Inflammatory macrophage treated with lipopolysaccharide for 1 hour (primary cell): Measurements from ENCODE around the gene SPSB3.
A peak's percentile ranks its signal among the peaks of the same experiment; 100 is the strongest.

ENCODE experiments used
- DNase-seq, 2 donors: peaks; one replicate each; pipeline ENCODE4 v3.0.0-alpha.2; 2020 to 2022

The SPSB3 gene

DNA sequence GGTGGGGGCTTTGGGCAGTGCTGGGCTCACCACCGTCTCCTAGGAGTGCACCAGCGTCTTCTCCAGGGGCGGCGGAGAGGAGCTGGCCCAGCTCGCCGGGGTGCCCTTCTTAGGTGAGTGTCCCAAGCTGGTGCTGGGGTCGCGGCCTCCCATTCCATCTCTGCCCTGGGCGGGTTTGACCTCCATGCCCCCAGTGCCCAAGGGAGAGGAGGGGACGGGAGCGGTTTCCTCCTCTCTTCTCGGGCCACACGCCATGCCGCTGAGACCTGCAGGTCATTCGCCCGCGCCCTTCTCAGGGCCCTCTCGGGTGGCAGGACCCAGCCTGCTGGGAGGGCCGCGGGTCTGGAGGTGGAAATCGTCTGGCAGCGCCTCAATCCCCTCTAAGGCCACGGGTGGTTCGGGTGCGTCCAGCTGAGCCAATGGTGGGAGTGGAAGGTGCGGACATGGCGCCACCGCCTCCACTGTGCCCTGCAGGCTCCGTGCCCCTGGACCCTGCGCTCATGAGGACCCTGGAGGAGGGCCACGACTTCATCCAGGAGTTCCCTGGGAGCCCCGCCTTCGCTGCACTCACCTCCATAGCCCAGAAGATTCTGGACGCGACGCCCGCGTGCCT is 5.8 kb upstream of the SPSB3 start:
- no peak for DNase-seq

DNA sequence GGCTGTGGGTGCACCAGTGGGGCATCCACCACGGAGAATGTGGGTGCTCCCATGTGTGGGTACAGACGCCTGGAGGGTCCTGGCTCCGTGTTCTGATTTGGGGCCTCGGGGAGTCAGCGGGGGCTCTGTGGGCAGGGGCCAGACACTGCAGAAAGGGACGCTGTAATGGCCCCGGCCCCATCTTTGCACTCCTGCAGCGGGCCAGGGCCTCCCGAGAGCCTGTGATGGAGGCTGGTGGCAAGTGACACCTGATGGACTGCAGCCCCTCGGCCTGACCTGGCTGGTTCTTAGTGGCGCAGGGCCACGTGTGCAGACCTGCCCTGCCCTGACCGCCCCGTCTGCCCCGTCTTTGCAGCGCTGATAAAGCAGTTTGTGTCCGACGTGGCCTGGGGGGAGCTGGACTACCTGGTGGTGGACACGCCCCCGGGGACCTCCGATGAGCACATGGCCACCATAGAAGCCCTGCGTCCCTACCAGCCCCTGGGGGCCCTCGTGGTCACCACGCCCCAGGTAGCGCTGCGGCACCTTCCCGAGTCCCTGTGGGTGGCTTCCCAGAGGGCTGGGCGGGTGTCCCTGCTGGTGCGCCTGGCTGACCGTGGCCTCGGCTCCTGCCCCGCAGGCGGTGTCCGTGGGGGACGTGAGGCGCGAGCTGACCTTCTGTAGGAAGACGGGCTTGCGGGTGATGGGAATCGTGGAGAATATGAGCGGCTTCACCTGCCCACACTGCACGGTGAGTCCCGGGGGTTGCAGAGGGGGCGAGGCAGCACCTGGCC is 5.1 kb upstream of the SPSB3 start:
- no peak for DNase-seq

DNA sequence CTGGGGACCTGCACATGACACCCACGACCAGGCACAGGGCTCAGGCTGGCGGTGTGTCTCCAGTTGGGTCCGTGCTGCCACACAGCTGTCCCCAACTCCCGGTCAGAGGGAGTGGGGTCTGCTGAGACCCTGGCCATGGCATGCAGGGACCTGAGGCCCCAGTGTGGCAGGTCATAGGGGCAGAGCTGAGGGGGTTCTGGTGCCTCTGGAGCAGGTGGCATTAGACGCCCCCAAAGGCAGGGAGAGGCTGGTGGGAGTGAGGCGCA is 4.6 kb upstream of the SPSB3 start:
- DNase-seq: no peak

DNA sequence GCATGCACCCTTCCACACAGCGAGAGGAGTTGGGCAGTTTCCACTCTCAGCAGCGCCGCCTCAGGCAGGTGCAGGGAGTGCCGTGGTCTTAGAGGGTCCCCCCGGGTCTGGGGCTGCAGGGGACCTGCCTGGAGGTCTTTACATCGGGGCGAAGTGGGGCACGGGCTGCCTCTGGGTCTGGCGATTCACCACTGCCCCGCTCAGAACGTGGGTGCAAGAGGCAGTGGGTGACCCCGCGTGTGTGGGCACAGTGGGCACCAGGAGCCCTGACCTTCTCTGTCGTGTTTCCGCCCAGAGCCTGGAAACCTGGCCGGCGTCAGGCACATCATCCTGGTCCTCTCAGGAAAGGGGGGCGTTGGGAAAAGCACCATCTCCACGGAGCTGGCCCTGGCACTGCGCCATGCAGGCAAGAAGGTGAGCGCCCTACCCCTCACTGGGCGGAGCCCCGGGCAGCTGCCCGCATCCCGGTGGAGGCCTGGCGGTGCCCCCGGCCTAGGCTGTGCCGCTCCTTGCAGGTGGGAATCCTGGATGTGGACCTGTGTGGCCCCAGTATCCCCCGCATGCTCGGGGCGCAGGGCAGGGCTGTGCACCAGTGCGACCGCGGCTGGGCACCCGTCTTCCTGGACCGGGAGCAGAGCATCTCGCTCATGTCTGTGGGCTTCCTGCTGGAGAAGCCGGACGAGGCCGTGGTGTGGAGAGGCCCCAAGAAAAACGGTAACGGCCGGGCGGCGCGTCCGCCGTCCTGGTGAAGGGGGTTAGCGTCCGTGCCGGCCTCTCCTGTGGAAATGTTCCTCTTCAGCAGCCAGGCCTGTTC is 4.1 kb upstream of the SPSB3 start:
- DNase-seq: no peak

DNA sequence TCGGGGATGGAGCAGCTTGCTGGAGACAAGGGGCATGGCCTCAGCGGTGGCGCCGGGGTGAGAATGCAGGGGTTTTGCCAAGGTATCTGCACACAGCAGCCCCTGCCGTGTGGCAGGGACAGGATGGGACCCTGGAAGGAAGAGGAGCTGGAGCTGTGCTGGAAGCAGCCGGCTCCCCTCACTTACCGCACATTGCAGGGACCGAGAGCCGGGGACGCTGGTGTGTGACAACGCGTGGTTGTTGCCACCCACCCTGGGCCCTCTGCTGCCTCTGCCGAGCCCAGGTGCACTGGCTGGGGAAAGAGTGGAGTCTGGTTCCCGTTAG is 3.4 kb upstream of the SPSB3 start:
- no peak for DNase-seq

DNA sequence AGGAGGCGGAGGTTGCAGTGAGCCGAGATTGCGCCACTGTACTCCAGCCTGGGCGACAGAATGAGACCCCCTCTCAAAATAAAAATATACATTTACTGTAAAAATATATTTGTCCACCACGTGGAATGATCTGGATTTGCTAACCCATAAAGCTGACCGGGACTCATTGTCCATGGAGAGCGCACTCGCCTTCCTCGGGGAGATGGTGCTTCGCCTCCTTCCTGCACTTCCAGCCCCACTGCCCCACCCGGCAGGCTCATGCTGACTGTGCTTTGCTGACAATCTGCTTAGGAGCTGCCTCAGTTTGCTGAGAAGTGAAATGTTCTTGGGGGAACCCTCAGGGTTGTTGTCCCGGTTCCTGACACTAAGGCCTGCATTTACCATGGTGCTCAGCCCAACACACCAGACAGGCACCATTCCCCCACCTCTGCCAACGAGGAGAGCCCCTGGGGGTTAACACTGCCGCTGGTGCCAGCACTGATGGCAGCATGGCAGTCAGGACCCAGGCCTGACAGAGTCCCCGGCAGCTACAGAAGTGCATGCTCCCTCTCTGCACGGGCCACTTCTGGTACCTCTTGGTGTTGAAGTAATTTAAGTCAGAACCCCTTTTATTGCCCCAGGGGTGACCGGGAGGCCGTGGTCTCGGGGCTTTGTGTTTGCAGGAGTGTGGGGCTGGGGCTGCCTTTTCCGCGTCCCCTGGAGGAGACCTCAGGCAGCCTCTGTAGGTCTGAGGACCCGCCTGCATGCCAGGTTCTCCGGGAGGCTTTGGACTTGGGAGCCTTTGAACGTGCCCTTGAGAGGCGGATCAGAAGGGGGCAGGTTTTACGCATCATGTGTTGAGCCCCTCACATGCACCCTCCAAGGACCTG is 2.8 kb upstream of the SPSB3 start:
- no peak for DNase-seq

DNA sequence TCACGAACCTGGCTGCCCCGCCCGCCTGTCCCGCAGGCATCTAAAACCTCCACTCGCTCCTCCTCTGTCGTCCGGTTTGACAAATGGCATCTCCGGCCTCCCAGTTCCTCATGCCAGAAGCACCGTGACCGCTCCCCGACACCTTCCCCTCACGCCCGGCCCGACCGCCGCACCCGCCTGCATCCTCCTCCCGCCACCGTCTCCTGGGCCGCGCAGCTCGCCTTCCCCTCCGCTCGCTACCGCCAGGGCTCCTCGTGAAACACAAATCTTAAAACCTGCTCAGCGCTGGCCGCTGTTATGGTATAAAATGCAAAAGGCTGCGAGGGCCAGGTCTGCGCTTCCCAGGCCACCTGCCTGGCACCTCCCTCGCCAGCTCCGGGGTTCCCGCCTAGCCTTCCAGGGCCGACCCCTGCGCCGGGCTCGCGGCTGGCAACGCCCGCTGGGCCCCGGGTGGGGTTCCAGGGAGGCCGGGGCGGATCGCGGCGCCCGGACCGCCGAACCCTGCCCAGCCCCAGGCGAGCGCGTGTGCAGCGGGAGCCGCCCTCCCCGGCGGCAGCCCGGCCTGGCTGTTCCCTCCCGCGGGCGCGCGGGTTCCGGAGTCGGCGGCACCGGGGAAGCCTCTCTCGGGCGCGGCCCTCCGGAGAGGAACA is 488 bp downstream of the SPSB3 start:
- DNase-seq: peak; percentile 14 to 20

DNA sequence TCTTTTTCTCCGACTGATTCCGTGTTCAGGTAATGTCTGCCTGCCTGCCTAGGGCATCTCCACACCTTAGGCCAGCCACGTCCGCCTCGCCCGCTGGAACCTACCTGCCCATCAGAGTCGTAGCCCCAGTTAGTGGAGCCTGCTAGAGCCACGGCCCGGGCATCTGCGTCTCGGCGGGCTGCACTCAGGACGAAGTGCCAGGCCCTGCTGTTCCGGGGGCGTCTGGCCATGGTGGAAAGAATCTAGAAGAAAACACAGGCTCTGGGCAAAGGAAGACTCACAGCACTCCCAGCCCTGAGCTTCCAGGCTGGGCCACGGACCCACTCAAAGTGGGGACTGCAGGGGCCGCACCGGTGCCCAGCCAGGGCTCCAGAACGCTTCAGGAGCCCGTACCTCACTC is 1.1 kb downstream of the SPSB3 start:
- DNase-seq: no peak

DNA sequence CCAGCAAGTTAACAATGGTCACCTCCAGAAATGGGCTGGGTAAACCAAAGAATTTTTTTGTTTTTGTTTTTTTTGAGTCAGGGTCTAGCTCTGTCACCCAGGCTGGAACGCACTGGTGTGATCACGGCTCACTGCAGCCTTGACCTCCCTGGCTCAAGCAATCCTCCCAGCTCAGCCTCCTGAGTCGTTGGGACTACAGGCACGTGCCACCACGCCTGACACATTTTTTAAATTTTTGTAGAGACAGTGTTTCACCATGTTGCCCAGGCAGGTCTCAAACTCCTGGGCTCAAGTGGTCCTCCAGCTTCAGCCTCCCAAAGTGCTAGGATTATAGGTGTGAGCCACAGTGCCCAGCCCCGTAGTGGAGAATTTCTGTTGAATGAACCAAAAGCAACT is 1.7 kb downstream of the SPSB3 start:
- no peak for DNase-seq

DNA sequence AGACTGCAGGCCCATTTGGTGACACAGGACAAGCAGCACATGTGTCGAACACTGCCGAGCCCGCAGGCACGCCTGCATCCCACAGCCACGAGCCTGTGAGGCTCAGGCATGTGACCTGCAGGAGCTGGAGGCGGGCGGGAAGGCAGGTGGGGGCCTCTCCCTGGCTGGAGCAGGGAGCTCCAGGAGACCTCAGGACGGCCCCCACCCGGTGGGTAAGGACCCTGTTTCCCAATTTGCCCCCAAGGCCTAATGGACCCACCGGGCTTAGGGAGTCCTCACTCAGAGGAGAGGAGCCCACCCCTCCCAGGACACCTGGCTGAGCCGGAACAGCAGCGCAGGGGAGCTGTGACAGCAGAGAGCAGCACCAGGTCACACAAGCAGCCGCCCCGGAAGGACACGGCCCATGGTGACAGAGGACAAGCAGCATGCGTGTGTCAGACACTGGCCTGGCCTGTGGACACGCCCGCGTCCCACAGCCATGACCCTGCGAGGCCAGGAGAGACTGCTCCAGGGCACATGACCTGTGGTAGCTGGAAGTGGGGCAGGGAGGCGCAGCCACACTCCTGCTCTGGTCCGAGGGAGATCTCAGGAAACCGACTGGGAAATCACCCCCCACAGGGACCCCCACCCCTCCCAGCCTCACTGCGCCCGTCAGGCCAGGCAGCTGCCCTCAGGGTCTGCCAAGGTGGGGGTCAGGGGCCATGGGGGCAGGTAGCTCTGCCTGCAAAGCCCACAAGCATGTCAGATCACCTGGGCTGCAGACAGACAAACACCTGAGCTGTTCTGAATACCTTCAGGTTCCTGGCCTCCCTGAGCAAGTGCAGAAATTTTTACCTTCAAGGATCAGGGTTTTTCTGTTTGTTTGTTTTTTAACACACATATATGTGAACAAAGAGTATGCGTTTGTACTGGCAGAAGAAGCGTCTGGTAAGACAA is 2.4 kb downstream of the SPSB3 start:
- no peak for DNase-seq

DNA sequence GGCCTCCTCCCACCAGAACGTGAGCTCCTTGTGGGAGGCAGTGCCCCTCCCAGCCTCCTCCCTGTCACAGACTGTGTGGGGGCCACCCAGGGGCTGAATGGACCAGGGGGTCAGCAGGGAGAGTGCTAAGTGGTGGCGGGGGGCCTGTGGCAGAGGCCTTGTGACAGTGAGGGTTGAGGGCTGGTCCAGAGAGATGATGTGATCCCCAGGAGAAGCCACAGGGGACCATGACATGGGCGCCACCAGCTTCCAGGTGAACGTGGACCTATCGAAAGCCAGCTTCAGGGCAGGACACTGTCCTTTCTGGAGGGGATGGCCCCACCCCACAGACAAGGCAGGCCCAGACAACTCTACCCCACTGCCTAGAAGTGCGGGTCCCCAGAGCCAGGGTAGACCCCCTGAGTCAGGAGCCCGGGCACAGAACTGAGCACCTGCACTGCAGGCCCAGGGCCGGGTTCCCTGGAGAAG is 3.1 kb downstream of the SPSB3 start:
- DNase-seq: no peak

DNA sequence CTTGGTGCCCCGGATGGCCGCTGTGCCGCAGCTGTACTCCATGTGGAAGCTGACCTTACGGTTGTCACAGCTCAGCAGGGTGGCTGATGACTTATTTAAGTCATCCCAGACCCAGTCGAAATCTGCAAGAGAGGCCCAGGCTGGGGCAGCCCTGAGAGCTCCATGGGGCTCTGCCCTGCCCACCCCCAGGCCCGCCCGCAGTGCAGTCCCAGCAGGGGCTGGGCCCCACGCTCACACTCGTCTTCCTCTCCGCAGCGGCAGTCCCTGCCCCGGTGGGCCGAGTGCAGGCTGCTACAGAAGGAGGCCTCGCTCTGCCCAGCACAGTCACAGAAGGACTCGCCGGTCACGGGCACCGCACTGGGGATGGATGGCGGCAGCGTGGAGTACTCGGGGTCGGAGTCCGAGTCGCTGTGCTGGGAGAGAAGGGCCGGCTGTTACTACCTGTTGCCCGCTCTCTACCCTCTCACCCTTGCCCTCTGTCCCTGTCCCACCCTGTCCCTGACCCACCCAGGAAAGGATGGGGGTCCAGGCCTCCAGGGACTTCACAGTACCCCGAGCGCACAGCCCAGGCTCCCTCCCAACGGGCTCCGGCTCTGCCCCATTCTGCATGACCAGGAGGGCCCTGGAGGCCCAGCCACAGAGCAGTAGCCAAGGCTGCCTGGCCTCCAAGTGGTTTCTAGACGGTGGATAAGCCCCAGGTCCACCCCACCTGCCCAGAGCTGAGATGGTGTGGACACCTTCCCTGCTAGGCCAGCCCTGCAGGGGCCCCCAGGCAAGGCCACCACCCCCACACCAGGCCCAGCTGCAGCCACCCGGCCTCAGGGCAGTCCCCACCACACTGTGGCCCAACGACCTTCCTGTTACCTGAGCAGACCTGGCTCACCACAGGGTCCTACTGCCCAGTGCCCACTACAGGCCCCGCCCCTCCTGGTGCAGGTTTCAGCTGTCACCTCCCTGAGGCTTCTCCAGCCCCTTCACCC is 3.9 kb downstream of the SPSB3 start:
- DNase-seq: no peak

DNA sequence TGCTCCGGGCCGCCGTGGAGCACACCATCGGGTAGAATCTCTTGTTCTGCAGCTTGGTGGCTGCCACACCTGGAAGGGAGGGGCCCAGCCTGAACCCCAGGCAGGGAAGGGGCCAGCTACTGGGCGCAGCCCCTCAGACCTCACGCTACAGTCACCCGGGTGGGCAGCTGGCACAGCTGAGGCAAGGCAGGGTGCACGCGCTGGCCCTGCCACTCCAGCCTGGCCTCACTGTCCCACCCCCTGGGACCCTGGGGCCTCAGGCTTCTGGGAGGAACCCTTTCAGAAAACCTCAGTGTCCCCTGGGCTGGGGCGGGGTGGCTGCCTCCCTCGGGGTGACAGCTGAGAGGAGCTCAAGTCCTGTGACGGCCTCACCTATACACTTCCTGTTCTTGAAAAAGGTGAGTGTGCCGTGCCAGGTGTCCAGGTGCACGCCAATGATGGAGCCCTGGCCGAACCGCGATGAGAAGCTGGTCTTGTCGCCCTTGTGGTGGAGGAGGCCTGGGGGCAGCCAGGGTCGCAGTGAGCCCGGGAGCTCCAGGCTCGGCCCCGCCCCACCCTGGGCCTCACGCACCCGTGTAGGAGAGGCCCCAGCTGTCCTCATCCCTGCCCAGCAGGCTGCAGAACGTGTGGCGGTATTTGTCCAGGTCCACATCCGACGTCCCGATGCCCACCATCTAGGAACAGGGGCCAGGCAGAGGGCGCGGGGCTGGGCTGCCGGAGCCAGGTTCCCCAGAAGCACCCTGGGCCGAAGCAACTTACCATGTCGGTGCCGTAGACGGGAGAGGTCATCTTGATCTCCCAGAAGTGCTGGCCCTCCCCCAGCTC is 4.8 kb downstream of the SPSB3 start:
- DNase-seq: no peak

DNA sequence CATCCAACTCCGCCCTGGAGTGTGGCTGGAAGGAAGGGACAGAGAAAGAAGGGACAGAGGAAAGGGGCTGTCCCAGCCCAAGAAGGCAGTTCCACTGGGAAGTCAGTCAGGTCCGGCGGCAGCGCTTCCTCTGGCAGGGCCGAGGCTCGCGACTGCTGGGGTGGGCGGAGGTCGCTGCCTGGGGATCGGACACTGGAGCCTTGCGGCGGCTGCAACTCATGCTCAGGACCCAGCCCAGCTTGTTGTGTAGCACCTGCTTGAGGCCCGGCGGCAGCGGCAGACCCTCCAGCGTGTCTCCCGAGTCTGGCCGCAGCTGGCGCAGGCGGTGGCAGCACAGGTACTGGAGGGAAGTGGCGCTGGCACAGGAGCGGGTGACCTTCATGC is 5.4 kb downstream of the SPSB3 start:
- no peak for DNase-seq

DNA sequence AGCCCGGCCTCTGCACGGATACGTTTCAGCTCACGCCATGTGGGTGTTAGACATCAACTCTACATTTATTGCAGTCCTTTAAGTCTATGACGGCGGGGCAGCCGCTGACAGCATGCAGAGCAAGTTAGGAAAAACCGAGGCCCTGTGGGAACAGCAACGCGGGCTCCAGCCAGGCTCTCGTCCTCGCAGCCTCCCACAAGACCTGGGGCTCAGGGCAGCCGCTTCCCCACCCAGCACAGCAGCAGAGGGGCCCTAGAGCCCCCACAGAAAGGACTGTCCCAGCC is 5.8 kb downstream of the SPSB3 start:
- DNase-seq: no peak

DNA sequence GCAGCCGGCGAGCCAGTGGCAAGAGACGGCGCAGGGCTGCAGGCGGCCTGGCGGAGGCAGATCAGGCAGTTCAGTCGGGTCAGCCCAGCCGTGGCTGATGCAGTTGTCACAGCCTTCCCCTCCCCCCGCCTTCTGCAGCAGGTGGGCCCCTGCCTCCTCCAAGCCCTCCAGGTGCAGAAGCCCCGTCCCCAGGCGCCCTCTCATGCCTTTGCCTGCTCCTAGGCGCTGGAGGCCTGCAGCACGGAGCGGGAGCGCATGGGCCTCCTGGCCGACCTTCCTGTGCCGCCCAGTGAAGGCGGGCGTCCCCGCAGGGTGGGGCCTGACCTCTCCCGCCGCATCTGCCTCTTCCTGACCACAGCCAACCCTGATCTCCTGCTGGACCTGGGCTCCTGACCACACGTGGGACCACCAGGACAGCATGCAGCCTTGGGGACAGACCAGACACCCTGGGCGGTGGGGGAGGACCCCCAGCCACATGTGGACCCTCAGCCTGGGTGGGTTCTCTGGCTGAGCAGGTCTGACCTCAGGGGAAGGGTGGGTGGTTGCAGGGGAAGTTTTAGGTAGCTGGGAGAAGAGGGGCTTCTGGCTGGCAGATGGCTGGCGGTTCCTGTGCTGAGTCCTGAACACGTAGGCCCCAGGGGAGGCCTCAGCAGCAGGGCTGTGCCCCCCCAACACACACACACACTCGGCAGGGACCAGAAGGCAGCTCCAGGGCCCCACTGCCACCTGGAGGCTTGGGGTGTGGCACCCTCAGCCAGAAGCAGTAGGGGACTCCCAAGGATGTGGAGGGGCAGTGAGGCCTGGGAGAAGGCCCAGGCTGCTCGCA is 6.3 kb downstream of the SPSB3 start:
- DNase-seq: no peak

DNA sequence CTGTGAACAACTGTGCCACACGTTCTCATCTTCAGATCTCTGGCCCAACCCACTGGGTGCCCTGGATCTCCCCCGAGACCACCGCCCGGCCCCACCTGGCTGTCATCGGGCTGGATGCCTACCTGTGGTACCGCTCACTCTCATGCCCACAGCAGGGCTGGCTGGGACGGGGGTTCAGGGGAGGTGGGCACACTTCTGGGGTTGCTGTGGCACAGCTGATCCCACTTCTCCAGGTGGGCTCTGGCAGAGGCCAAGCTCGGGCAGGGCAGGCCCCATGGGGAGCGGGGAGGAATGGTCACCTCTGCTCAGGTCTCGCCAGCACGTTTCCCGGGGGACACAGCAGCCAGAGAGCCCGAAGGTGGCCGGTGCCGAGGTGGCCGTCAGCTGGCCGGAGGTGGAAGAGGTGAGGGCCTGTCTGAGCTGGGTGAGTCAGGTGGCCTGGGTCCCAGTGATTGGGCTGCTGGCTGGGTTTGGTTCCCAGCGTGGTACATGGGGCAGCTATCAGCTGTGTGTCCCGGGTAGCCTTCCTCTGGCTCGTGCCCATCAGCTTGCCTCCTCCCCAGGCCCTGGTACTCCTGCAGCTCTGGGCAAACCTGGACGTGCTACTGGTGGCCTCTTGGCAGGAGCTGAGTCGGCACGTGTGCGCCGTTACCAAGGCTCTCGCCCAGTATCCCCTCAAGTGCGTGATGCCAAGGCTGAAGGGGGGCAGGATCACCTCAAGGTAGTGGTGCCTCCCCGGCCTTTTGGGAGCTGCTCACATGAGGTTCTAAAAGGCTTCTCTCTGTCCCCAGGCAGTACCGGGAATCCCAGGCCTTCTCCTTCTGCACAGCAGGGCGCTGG is 7.1 kb downstream of the SPSB3 start:
- DNase-seq: no peak

DNA sequence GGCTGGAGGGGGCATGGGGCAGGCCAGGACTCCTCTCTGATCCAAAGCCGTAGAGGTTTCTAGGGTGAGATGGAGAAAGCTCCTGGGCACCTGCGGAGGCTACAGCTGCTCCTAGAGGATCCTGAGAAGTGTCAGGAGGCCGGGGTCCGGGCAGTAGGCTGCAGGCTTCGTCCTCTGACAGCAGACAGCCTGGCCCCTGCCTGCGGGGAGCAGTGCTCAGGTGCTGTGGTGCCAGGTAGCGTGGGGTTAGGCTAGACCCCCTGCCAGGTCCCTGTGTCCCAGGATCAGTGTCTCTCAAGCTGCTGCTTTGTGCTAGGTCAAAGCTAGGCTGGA is 8.0 kb downstream of the SPSB3 start:
- no peak for DNase-seq
